GM12878 (cell line): ENCODE results near the gene SMAD4. TPM values are rescaled to one million over a fixed set of nuclear protein-coding genes. Genes with fewer than 3 reads are reported as not detected.

Source experiments
- BMI1 ChIP-seq: fragments of 450-650 bp; IDR thresholded peaks from 2 replicates; pipeline ENCODE4 v1.6.1; 2016; ENCODE audit warnings: mild to moderate bottlenecking, moderate library complexity, borderline replicate concordance
- CEBPB ChIP-seq, 2 experiments: fragments of 150-350 bp in 1 of 2; IDR thresholded peaks; 2 replicates each; pipeline ENCODE4 v1.6.1; 2012 to 2014; ENCODE audit warnings: low read depth in 2 of 2, low read length in 2 of 2, borderline replicate concordance in 1 of 2, inconsistent platforms in 1 of 2
- CHD2 ChIP-seq: IDR thresholded peaks from 2 replicates; pipeline ENCODE4 v1.6.1; 2011; ENCODE audit warnings: low read depth, low read length, improper control_type of control experiment, borderline replicate concordance
- DPF2 ChIP-seq: fragments of 450-650 bp; IDR thresholded peaks from 2 replicates; pipeline ENCODE4 v1.6.1; 2017; ENCODE audit warnings: mild to moderate bottlenecking
- EZH2 ChIP-seq: IDR thresholded peaks from 2 replicates; pipeline ENCODE4 v1.6.1; 2012; ENCODE audit warnings: low read depth, mild to moderate bottlenecking, control low read depth, inconsistent platforms, low read length, borderline replicate concordance; ENCODE audit not compliant: control insufficient read depth
- FOXM1 ChIP-seq: IDR thresholded peaks from 2 replicates; pipeline ENCODE4 v1.6.1; 2012; ENCODE audit warnings: low read depth, mild to moderate bottlenecking, inconsistent platforms, low read length, moderate library complexity
- HDAC2 ChIP-seq: fragments of 200-600 bp; sonication (generic); IDR thresholded peaks from 2 replicates; pipeline ENCODE4 v1.6.1; 2017
- IKZF1 ChIP-seq: fragments of 450-650 bp; conservative IDR thresholded peaks from 2 replicates; pipeline ENCODE4 v1.6.1; 2017; ENCODE audit warnings: antibody characterized with exemption, mild to moderate bottlenecking
- IRF4 ChIP-seq: IDR thresholded peaks from 2 replicates; pipeline ENCODE4 v1.6.1; 2011; ENCODE audit warnings: low read depth, low read length
- JUND ChIP-seq: IDR thresholded peaks from 2 replicates; pipeline ENCODE4 v1.6.1; 2012; ENCODE audit warnings: low read depth, mild to moderate bottlenecking, low read length, improper control_type of control experiment, moderate library complexity
- MXI1 ChIP-seq: fragments of 150-350 bp; IDR thresholded peaks from 2 replicates; pipeline ENCODE4 v1.6.1; 2011; ENCODE audit warnings: low read depth, mild to moderate bottlenecking, inconsistent platforms, low read length, improper control_type of control experiment
- NFIC ChIP-seq: IDR thresholded peaks from 2 replicates; pipeline ENCODE4 v1.6.1; 2012; ENCODE audit warnings: low read depth, mild to moderate bottlenecking, inconsistent platforms, low read length, moderate library complexity
- NR2C1 ChIP-seq: fragments of 450-650 bp; IDR thresholded peaks from 2 replicates; pipeline ENCODE4 v1.6.1; 2017; ENCODE audit warnings: antibody characterized with exemption, mild to moderate bottlenecking, moderate library complexity
- NR2F1 ChIP-seq: fragments of 450-650 bp; conservative IDR thresholded peaks from 2 replicates; pipeline ENCODE4 v1.6.1; 2017; ENCODE audit warnings: mild to moderate bottlenecking
- PAX8 ChIP-seq: fragments of 450-650 bp; IDR thresholded peaks from 2 replicates; pipeline ENCODE4 v1.6.1; 2017; ENCODE audit warnings: mild to moderate bottlenecking, moderate library complexity
- PML ChIP-seq: IDR thresholded peaks from 2 replicates; pipeline ENCODE4 v1.6.1; 2012; ENCODE audit warnings: low read length, inconsistent platforms
- POLR2AphosphoS5 ChIP-seq: IDR thresholded peaks from 2 replicates; pipeline ENCODE4 v1.6.1; 2011; ENCODE audit warnings: mild to moderate bottlenecking, low read length, inconsistent platforms
- RB1 ChIP-seq: fragments of 450-650 bp; formaldehyde crosslinking; IDR thresholded peaks from 2 replicates; pipeline ENCODE4 v1.6.1; 2017; ENCODE audit warnings: mild to moderate bottlenecking, borderline replicate concordance
- SPI1 ChIP-seq: IDR thresholded peaks from 2 replicates; pipeline ENCODE4 v1.6.1; 2011; ENCODE audit warnings: low read depth, mild to moderate bottlenecking, low read length, moderate library complexity, borderline replicate concordance; ENCODE audit not compliant: insufficient read depth
- STAT1 ChIP-seq: fragments of 450-650 bp; conservative IDR thresholded peaks from 2 replicates; pipeline ENCODE4 v1.6.1; 2014; ENCODE audit warnings: antibody characterized with exemption, mild to moderate bottlenecking
- TAF1 ChIP-seq: IDR thresholded peaks from 2 replicates; pipeline ENCODE4 v1.6.1; 2011; ENCODE audit warnings: mild to moderate bottlenecking, low read depth, low read length, borderline replicate concordance
- TARDBP ChIP-seq: IDR thresholded peaks from 2 replicates; pipeline ENCODE4 v1.6.1; 2016; ENCODE audit warnings: borderline replicate concordance
- YY1 ChIP-seq: IDR thresholded peaks from 2 replicates; pipeline ENCODE4 v1.6.1; 2011; ENCODE audit warnings: low read depth, mild to moderate bottlenecking, low read length
- ZSCAN29 ChIP-seq: fragments of 450-650 bp; IDR thresholded peaks from 2 replicates; pipeline ENCODE4 v1.6.1; 2017; ENCODE audit warnings: mild to moderate bottlenecking, moderate library complexity
- polyA plus RNA-seq, 11 experiments: library from polyadenylated mRNA; depleted of rRNA in 4 of 11; unstranded in 6 of 11; stranded (reverse) in 5 of 11; fragments of >200 nt; fragmentation: Nextera tagmentation in 4 of 11; fragmentation: Illumina TruSeq in 1 of 11; extraction: Ambion mirVana in 4 of 11; extraction: Trizol in 1 of 11; gene quantifications; 1 replicate in 1 of 11; 2 replicates in 10 of 11; pipeline versions ENCODE4 v1.2.1 to v1.2.3, GENCODE V29; 2011 to 2016; ENCODE audit warnings: inconsistent platforms in 2 of 11, missing spikeins in 2 of 11, low read depth in 1 of 11
- total RNA-seq, 4 experiments: library from RNA; depleted of rRNA in 3 of 4; stranded (reverse); fragments of >200 nt in 3 of 4; fragmentation: Illumina TruSeq in 1 of 4; extraction: Trizol in 1 of 4; gene quantifications; 2 replicates each; pipeline versions ENCODE4 v1.2.1 to v1.2.3, GENCODE V29; 2013 to 2021
- TF ChIP-seq, protein P1 (sequence below): fragments of 450-650 bp; IDR thresholded peaks from 2 replicates; pipeline ENCODE4 v1.6.1; 2017; ENCODE audit warnings: mild to moderate bottlenecking, moderate library complexity
- TF ChIP-seq, protein P2 (sequence below): fragments of 450-650 bp; IDR thresholded peaks from 2 replicates; pipeline ENCODE4 v1.6.1; 2016; ENCODE audit warnings: mild to moderate bottlenecking
- TF ChIP-seq, protein P3 (sequence below): fragments of 450-650 bp; IDR thresholded peaks from 2 replicates; pipeline ENCODE4 v1.6.1; 2017; ENCODE audit warnings: low read depth, mild to moderate bottlenecking, moderate library complexity

SMAD4 gene
- total and polyA plus RNA-seq, 10 of the 15 experiments (the other 5 are each of a cell fraction or from before 2014, with no cell fraction given) = 9.6 to 99.9 (median 37.5) TPM

DNA sequence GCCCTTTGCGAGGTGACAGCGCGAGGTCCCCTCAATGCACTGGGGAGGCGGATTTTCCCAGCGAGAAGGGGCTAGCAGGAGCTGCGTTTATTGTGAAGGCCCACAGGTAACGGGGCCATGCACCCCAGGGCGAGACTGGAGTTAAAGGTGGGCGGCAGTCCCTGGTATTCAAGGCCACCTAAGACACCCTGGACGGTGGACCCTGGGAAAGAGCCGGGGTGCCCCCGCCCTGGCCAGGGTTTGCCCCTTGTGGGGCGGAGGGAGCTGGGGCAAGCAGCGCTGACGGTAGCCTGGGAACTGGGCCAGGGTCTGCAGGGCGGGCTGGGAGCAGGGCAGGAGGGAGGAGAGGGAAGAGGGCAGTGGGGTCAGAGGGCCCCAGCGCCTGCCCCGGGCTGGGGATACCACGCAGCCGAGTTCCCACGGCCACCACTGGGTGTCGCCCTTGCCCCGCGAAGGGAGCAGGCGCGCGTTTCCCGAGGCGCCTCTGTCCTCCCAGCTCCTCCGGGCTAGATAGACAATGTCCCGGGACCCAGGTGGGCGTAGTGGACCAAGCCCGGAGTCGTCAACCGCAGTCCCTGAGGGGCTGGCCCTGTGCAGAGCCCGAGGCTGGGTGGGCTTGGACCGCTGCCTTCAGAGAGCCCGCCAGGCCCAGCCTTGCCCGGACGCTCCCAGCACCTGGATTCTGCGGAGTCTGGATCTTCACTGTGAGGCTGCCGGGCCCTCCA is 80.2 kb downstream of the SMAD4 start (continued):
- TF ChIP-seq RB1 (peak; percentile 68; the same call in 1 of the 2 replicates), CHD2 (no peak), TARDBP (no peak), MXI1 (no peak), NR2F1 (peak; percentile 77), IKZF1 (peak; percentile 52), EZH2 (no peak), FOXM1 (no peak), PAX8 (no peak), TAF1 (no peak), JUND (no peak), ZSCAN29 (no peak), DPF2 (no peak; the same call in 1 of the 2 replicates), PML (no peak), POLR2AphosphoS5 (no peak), YY1 (0 out of 2 replicates have a peak, but pooled peaks have one; percentile 38), HDAC2 (no peak), CEBPB (IDR thresholded peaks at IDR 0.05; ENCODE audit: borderline replicate concordance in 1 of 2, low read depth in 2 of 2, low read length in 2 of 2) (no peak), NR2C1 (no peak), IRF4 (0 out of 2 replicates have a peak, but pooled peaks have one; percentile 35), BMI1 (no peak), NFIC (no peak), STAT1 (no peak), SPI1 (no peak)
- TF ChIP-seq, protein P1, sequence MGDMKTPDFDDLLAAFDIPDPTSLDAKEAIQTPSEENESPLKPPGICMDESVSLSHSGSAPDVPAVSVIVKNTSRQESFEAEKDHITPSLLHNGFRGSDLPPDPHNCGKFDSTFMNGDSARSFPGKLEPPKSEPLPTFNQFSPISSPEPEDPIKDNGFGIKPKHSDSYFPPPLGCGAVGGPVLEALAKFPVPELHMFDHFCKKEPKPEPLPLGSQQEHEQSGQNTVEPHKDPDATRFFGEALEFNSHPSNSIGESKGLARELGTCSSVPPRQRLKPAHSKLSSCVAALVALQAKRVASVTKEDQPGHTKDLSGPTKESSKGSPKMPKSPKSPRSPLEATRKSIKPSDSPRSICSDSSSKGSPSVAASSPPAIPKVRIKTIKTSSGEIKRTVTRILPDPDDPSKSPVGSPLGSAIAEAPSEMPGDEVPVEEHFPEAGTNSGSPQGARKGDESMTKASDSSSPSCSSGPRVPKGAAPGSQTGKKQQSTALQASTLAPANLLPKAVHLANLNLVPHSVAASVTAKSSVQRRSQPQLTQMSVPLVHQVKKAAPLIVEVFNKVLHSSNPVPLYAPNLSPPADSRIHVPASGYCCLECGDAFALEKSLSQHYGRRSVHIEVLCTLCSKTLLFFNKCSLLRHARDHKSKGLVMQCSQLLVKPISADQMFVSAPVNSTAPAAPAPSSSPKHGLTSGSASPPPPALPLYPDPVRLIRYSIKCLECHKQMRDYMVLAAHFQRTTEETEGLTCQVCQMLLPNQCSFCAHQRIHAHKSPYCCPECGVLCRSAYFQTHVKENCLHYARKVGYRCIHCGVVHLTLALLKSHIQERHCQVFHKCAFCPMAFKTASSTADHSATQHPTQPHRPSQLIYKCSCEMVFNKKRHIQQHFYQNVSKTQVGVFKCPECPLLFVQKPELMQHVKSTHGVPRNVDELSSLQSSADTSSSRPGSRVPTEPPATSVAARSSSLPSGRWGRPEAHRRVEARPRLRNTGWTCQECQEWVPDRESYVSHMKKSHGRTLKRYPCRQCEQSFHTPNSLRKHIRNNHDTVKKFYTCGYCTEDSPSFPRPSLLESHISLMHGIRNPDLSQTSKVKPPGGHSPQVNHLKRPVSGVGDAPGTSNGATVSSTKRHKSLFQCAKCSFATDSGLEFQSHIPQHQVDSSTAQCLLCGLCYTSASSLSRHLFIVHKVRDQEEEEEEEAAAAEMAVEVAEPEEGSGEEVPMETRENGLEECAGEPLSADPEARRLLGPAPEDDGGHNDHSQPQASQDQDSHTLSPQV = 0 out of 2 replicates have a peak, but pooled peaks have one; percentile 34
- TF ChIP-seq, protein P2, sequence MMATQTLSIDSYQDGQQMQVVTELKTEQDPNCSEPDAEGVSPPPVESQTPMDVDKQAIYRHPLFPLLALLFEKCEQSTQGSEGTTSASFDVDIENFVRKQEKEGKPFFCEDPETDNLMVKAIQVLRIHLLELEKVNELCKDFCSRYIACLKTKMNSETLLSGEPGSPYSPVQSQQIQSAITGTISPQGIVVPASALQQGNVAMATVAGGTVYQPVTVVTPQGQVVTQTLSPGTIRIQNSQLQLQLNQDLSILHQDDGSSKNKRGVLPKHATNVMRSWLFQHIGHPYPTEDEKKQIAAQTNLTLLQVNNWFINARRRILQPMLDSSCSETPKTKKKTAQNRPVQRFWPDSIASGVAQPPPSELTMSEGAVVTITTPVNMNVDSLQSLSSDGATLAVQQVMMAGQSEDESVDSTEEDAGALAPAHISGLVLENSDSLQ = no peak
- TF ChIP-seq, protein P3, sequence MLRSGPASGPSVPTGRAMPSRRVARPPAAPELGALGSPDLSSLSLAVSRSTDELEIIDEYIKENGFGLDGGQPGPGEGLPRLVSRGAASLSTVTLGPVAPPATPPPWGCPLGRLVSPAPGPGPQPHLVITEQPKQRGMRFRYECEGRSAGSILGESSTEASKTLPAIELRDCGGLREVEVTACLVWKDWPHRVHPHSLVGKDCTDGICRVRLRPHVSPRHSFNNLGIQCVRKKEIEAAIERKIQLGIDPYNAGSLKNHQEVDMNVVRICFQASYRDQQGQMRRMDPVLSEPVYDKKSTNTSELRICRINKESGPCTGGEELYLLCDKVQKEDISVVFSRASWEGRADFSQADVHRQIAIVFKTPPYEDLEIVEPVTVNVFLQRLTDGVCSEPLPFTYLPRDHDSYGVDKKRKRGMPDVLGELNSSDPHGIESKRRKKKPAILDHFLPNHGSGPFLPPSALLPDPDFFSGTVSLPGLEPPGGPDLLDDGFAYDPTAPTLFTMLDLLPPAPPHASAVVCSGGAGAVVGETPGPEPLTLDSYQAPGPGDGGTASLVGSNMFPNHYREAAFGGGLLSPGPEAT = no peak
